MV-4-11 (cell line): ENCODE results near the gene SLAMF9.

Source experiments
- DNase-seq: peaks from one replicate; lab custom pipeline; 2025; lab: John Stamatoyannopoulos, UW

SLAMF9 gene

GRCh38 chr1:159932296-159933285 is 21.4 kb downstream of the SLAMF9 start:
- no peak for DNase-seq

GRCh38 chr1:159931795-159932173 is 22.3 kb downstream of the SLAMF9 start:
- DNase-seq: peak; percentile 25

GRCh38 chr1:159931101-159931794 is 22.8 kb downstream of the SLAMF9 start:
- no peak for DNase-seq

GRCh38 chr1:159930634-159931033 is 23.4 kb downstream of the SLAMF9 start:
- no peak for DNase-seq

GRCh38 chr1:159930216-159930615 is 23.8 kb downstream of the SLAMF9 start:
- DNase-seq: no peak

GRCh38 chr1:159929155-159930051 is 24.6 kb downstream of the SLAMF9 start:
- DNase-seq: no peak

- no peak for DNase-seq
These were observed 25.5 kb downstream of the SLAMF9 start for GRCh38 chr1:159928491-159929050.

GRCh38 chr1:159927849-159928431 is 26.1 kb downstream of the SLAMF9 start:
- no peak for DNase-seq

GRCh38 chr1:159927211-159927848 is 26.7 kb downstream of the SLAMF9 start:
- DNase-seq: no peak

- no peak for DNase-seq
These were observed 28.3 kb downstream of the SLAMF9 start for GRCh38 chr1:159925719-159926078.

- DNase-seq: peak; percentile 85
These were observed 29.0 kb downstream of the SLAMF9 start, which contains the start of gene TAGLN2 for GRCh38 chr1:159924791-159925718. Gene TAGLN2, minus strand, starts transcription at chr1:159925507. Its CDS starts 4,998 bp downstream, at chr1:159920509.

GRCh38 chr1:159924025-159924790 is 29.8 kb downstream of the SLAMF9 start:
- DNase-seq: peak; percentile 58

- DNase-seq: peak; percentile 87
These were observed 30.6 kb downstream of the SLAMF9 start for GRCh38 chr1:159923203-159924024.

- no peak for DNase-seq
These were observed 31.4 kb downstream of the SLAMF9 start for GRCh38 chr1:159922511-159923202.

- DNase-seq: no peak
These were observed 32.1 kb downstream of the SLAMF9 start for GRCh38 chr1:159921700-159922504.

GRCh38 chr1:159921251-159921650 is 32.8 kb downstream of the SLAMF9 start:
- no peak for DNase-seq
